Measurements from ENCODE around the gene PLCD3. TPM values are rescaled to one million over a fixed set of nuclear protein-coding genes. Genes with fewer than 3 reads are reported as not detected.

PLCD3 gene
- polyA plus RNA-seq, 1 of the 3 experiments (the other 2 are of a cell fraction): 59.7 TPM

DNA sequence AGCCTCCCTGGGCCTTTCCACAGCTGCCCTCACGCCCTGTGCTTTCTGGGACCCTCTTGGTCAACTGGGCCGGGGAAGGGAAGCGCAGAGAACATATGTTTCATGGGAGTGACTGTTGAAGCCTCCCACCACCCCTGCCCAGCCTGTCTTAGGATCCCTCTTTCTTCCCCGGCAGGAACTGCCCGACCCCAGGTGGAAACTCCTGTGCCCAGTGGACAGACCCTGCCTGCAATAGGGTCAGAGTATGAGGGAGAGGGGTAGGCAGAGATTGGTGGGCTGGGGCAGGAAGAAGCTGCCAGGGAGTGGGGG lies 39.9 kb upstream of the PLCD3 start:
- H4K20me1 ChIP-seq (ENCODE audit: insufficient read depth): no peaks in the 10 kb centered on the region
- peak overlapping the region; percentile 89 to 94 for H3K27ac ChIP-seq (ENCODE audit: low read depth in 2 of 2, low read length in 1 of 2)
- 66% methylated on average over 5 of the region's 5 CpGs for WGBS (ENCODE audit: low lambda C conversion rate)
- H3K4me2 ChIP-seq: peak overlapping the region; percentile 64
- peak overlapping the region in 1 of 2 experiments; percentile 20; a peak in 1 of 4 replicates for H3K4me3 ChIP-seq (ENCODE audit: low read depth in 2 of 2, low read length in 1 of 2)
- H3K9me2 ChIP-seq: no peaks in the 10 kb centered on the region
- no peaks in the 10 kb centered on the region for H3K36me3 ChIP-seq (replicated peaks in 1 of 2; ENCODE audit: control insufficient read depth in 1 of 2, insufficient read depth in 2 of 2, low read length in 1 of 2)
- H3F3A ChIP-seq (replicated peaks; ENCODE audit: insufficient read depth): peaks cover 21% of the 10 kb centered on the region
- no peaks in the 10 kb centered on the region for H3K9me3 ChIP-seq
- H2AFZ ChIP-seq (ENCODE audit: low read depth): no peak overlapping the region
- DNase-seq: no peak
- TF ChIP-seq TCF12 (IDR thresholded peaks at IDR 0.05) (no peak), TEAD4 (IDR thresholded peaks at IDR 0.05; ENCODE audit: borderline replicate concordance, insufficient read depth) (no peak), TAF1 (IDR thresholded peaks at IDR 0.05; ENCODE audit: borderline replicate concordance, low read depth, low read length) (no peak), RAD21 (IDR thresholded peaks at IDR 0.05; ENCODE audit: low read length) (no peak), RFX5 (IDR thresholded peaks at IDR 0.05; ENCODE audit: low read length) (no peak)
- TF ChIP-seq, protein P1, sequence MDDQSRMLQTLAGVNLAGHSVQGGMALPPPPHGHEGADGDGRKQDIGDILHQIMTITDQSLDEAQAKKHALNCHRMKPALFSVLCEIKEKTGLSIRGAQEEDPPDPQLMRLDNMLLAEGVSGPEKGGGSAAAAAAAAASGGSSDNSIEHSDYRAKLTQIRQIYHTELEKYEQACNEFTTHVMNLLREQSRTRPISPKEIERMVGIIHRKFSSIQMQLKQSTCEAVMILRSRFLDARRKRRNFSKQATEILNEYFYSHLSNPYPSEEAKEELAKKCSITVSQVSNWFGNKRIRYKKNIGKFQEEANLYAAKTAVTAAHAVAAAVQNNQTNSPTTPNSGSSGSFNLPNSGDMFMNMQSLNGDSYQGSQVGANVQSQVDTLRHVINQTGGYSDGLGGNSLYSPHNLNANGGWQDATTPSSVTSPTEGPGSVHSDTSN (IDR thresholded peaks at IDR 0.05): no peak
- TF ChIP-seq, protein P2, sequence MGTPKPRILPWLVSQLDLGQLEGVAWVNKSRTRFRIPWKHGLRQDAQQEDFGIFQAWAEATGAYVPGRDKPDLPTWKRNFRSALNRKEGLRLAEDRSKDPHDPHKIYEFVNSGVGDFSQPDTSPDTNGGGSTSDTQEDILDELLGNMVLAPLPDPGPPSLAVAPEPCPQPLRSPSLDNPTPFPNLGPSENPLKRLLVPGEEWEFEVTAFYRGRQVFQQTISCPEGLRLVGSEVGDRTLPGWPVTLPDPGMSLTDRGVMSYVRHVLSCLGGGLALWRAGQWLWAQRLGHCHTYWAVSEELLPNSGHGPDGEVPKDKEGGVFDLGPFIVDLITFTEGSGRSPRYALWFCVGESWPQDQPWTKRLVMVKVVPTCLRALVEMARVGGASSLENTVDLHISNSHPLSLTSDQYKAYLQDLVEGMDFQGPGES (IDR thresholded peaks at IDR 0.05; ENCODE audit: low read depth, low read length): no peak
- no peaks in the 10 kb centered on the region for H3K79me2 ChIP-seq (ENCODE audit: insufficient read depth)
- CTCF ChIA-PET: interaction anchor here (1.3 to 5.0 kb wide), 7 partner anchors 11 to 47 kb away, joined by 5 to 54 read pairs (median 17); partner anchors contain the start of genes ACBD4, HEXIM1 and HEXIM2
- H3K27me3 ChIP-seq (ENCODE audit: insufficient read depth): no peaks in the 10 kb centered on the region
- POLR2A ChIA-PET: interaction anchor here (1.3 to 4.2 kb wide), 3 partner anchors 10 to 23 kb away, joined by 5 to 50 read pairs (median 44); partner anchors contain the start of genes HEXIM1 and HEXIM2
- peak overlapping the region; percentile 76; the same call in 1 of the 2 replicates for H3K9ac ChIP-seq
- H3K4me1 ChIP-seq (ENCODE audit: control insufficient read depth in 1 of 2, insufficient read depth in 2 of 2, low read depth in 1 of 2, low read length in 1 of 2): peaks cover 29 to 40% of the 10 kb centered on the region in 2 experiments; a peak in 3 of 4 replicates

DNA sequence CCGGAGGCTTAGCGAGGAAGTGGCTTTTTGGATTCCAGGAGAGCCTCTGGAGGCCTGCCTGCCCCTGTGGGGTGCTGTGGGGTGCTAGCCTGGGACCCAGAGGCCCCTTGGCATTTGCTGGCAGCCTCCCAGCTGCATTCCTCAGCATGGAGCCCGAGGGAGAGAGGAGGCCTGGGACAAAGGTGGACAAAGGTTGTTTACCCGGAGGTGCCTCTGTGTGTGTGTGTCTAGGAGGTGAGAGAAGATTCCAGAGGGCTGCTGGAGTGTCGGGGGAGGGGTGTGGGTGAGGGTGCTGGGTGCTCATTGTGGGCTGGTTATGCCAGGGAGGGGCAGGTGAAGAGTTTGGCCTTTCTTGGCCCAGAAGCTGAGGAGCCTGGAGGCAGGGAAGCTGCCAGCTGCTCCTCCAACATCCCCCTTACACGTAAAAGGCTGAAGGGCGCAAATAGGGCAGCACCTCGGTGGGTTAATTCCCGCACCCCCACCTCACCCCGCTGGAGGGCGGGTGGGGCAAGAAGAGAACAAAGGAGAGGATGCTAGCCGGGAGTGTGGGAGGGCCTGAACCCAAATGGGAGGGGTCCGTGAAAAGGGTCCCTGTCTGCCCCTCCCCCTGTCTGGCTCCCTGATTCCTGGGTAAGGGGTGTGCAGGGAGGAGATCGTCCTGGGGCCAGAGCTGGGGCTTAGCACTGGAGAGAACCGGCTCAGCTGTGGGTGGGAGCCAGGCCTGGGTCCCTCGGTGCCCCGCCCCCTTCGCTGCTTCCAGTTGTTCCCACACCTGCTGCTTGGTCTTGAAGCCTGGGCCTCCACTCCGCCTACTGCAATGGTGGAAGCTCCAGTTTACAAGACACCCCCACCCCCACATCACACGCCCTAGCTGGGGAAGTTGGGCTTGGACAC lies 39.3 kb upstream of the PLCD3 start:
- Histone ChIP-seq H3K9ac (peak overlapping the region; percentile 76), H3K79me2 (ENCODE audit: insufficient read depth) (no peaks in the 10 kb centered on the region), H3K27ac (ENCODE audit: low read depth in 2 of 2, low read length in 1 of 2) (peak overlapping the region; percentile 89 to 94), H3K4me2 (peak overlapping the region; percentile 64), H3K4me1 (ENCODE audit: control insufficient read depth in 1 of 2, insufficient read depth in 2 of 2, low read depth in 1 of 2, low read length in 1 of 2) (peaks cover 29 to 40% of the 10 kb centered on the region in 2 experiments; a peak in 3 of 4 replicates), H4K20me1 (ENCODE audit: insufficient read depth) (no peaks in the 10 kb centered on the region), H3K9me2 (no peaks in the 10 kb centered on the region), H3F3A (replicated peaks; ENCODE audit: insufficient read depth) (peaks cover 21% of the 10 kb centered on the region), H3K27me3 (ENCODE audit: insufficient read depth) (no peaks in the 10 kb centered on the region), H2AFZ (ENCODE audit: low read depth) (peak overlapping the region; percentile 57), H3K4me3 (ENCODE audit: low read depth in 2 of 2, low read length in 1 of 2) (peak overlapping the region in 1 of 2 experiments; percentile 20; a peak in 1 of 4 replicates), H3K36me3 (replicated peaks in 1 of 2; ENCODE audit: control insufficient read depth in 1 of 2, insufficient read depth in 2 of 2, low read length in 1 of 2) (no peaks in the 10 kb centered on the region), H3K9me3 (no peaks in the 10 kb centered on the region)
- ChIA-PET POLR2A (interaction anchor here (0.9 to 4.2 kb wide), 4 partner anchors 10 to 22 kb away, joined by 4 to 50 read pairs (median 24); partner anchors contain the start of genes HEXIM1 and HEXIM2), CTCF (interaction anchor here (1.2 to 5.0 kb wide), 8 partner anchors 10 to 47 kb away, joined by 4 to 54 read pairs (median 14); partner anchors contain the start of genes ACBD4, HEXIM1 and HEXIM2)
- DNase-seq: no peak
- TF ChIP-seq SIN3A (IDR thresholded peaks at IDR 0.05; ENCODE audit: borderline replicate concordance, low read depth, low read length): no peak; the same call in 1 of the 2 replicates
- 63% methylated on average over 20 of the region's 20 CpGs for WGBS (ENCODE audit: low lambda C conversion rate)
